ENCODE results near the gene MYH11.

The MYH11 gene

DNA sequence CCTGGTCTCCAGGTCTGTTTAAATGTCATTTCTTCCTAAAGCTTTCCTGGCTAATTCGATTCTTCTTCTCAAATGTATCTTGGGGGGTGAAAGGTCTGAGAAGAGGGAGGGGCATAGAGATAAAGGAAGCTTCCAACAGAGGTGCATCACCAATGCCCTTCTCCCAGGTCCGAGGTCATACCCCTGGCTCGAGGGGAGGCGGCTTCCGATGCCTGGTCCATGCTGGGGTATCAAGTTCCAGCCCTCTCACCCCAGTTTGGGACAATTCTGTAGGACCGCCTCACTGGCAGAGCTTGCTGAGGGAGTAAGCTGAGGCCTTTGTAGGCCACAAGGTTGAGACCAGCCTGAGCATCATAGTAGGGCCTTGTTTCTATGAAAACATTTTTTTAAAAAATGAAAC lies 41.8 kb upstream of the MYH11 start:
- no peak for DNase-seq (ENCODE audit: low read depth)
- TF ChIP-seq, protein P1, sequence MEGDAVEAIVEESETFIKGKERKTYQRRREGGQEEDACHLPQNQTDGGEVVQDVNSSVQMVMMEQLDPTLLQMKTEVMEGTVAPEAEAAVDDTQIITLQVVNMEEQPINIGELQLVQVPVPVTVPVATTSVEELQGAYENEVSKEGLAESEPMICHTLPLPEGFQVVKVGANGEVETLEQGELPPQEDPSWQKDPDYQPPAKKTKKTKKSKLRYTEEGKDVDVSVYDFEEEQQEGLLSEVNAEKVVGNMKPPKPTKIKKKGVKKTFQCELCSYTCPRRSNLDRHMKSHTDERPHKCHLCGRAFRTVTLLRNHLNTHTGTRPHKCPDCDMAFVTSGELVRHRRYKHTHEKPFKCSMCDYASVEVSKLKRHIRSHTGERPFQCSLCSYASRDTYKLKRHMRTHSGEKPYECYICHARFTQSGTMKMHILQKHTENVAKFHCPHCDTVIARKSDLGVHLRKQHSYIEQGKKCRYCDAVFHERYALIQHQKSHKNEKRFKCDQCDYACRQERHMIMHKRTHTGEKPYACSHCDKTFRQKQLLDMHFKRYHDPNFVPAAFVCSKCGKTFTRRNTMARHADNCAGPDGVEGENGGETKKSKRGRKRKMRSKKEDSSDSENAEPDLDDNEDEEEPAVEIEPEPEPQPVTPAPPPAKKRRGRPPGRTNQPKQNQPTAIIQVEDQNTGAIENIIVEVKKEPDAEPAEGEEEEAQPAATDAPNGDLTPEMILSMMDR (IDR thresholded peaks at IDR 0.05; ENCODE audit: control insufficient read depth, insufficient read depth, low read depth, low read length, missing control alignments): no peak
- no peak overlapping the region for H3K4me3 ChIP-seq (ENCODE audit: control insufficient read depth, low read depth, low read length)

DNA sequence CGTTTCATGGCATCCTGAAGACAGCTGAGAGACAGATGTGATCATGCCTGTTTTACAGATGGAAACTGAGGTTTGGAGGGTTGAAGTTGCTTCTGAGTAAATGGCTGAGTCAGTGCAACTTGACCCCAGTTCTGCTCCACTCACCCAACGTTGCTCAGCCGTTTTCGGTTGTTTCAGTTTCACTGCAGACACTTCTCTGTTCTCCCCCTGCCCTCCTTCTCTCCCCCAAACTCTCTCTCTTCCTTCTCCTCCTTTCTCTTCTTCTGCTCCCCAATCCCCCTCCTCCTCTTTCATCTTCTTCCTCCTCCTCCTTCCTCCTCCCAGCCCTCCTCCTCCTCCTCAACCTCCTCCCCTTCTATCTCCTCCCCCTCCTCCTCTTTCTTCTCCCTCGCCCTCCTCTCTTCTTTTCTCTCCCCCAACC lies 41.0 kb upstream of the MYH11 start:
- TF ChIP-seq, protein P1 (IDR thresholded peaks at IDR 0.05; ENCODE audit: control insufficient read depth, insufficient read depth, low read depth, low read length, missing control alignments): no peak
- peak overlapping the region; percentile 27 for H3K4me3 ChIP-seq (ENCODE audit: control insufficient read depth, low read depth, low read length)
- no peak for DNase-seq (ENCODE audit: low read depth)

DNA sequence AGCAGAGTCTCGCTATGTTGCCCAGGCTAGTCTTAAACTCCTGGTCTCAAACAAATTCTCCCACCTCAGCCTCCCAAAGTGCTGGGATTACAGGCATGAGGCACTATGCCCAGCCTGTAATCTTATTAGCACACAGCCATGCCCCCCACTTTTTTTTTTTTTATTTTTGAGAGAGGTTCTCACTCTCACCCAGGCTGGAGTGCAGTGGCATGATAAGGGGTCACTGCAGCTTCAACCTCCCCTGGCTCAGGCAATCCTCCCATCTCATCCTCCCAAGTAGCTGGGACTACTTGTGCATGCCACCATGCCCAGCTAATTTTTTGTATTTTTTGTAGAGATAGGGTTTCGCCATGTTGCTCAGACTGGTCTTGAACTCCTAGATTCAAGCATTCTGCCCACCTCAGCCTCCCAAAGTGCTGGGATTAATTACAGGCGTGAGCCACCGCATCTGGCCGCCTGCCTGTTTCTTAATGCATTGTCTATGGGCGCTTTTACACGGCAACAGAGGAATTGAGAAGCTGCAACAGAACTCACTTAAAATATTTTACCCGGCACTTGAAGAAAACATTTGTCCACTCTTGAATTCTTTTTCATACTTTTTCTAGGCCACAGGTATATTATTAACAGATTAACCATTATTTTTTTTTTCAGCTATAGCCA lies 40.4 kb upstream of the MYH11 start:
- TF ChIP-seq, protein P1 (IDR thresholded peaks at IDR 0.05; ENCODE audit: control insufficient read depth, insufficient read depth, low read depth, low read length, missing control alignments): no peak
- no peak overlapping the region for H3K4me3 ChIP-seq (ENCODE audit: control insufficient read depth, low read depth, low read length)
- no peak for DNase-seq (ENCODE audit: low read depth)

DNA sequence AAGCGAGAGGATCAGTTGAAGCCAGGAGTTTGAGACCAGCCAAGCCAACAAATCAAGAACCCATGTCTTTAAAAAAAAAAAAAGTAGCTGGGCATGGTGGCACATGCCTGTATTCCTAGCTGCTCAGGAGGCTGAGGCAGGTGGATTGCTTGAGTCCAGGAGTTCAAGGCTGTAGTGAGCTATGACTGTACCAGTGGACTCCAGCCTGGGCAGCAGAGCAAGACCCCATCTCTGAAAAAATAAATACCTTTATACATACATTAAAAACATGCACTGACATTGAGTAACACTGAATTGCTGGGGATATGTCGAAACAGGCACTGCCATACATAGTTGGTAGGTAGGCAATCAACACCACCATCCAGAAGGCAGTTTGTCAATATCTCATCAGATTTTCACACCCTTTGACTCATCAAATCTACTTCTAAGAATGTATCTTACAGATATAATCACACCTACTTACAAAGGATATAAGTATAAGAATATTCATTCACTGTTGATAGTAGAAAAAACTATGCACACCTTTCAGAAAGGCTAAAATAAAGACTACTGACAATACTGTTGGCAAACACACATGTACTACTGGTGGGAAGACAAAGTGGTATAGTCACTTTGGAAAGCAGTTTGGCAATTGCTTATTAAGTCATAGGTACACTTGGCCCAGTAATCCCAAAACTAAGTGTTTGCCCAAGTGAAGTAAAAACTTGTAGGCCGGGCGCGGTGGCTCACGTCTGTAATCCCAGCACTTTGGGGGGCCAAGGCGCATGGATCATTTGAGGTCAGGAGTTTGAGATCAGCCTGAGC lies 37.9 kb upstream of the MYH11 start:
- no peak overlapping the region for H3K4me3 ChIP-seq (ENCODE audit: control insufficient read depth, low read depth, low read length)
- TF ChIP-seq, protein P1 (IDR thresholded peaks at IDR 0.05; ENCODE audit: control insufficient read depth, insufficient read depth, low read depth, low read length, missing control alignments): no peak
- no peak for DNase-seq (ENCODE audit: low read depth)

DNA sequence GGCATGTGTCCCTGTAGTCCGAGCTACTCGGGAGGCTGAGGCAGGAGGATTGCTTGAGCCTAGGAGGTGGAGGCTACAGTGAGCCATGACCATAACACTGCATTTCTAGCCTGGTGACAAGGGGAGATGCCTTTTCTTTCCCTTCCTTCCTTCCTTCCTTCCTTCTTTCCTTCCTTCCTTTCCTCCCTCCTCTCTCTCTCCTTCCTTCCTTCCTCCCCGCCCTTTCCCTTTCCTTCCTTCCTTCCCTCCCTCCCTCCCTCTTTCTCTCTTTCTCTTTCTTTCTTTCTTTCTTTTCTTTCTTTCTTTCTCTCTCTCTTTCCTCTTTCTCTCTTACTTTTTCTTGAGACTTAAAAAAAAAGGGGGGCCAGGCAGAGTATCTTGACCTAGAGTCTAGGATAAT lies 34.7 kb upstream of the MYH11 start:
- H3K4me3 ChIP-seq (ENCODE audit: control insufficient read depth, low read depth, low read length): no peak overlapping the region
- TF ChIP-seq, protein P1 (IDR thresholded peaks at IDR 0.05; ENCODE audit: control insufficient read depth, insufficient read depth, low read depth, low read length, missing control alignments): no peak
- no peak for DNase-seq (ENCODE audit: low read depth)

DNA sequence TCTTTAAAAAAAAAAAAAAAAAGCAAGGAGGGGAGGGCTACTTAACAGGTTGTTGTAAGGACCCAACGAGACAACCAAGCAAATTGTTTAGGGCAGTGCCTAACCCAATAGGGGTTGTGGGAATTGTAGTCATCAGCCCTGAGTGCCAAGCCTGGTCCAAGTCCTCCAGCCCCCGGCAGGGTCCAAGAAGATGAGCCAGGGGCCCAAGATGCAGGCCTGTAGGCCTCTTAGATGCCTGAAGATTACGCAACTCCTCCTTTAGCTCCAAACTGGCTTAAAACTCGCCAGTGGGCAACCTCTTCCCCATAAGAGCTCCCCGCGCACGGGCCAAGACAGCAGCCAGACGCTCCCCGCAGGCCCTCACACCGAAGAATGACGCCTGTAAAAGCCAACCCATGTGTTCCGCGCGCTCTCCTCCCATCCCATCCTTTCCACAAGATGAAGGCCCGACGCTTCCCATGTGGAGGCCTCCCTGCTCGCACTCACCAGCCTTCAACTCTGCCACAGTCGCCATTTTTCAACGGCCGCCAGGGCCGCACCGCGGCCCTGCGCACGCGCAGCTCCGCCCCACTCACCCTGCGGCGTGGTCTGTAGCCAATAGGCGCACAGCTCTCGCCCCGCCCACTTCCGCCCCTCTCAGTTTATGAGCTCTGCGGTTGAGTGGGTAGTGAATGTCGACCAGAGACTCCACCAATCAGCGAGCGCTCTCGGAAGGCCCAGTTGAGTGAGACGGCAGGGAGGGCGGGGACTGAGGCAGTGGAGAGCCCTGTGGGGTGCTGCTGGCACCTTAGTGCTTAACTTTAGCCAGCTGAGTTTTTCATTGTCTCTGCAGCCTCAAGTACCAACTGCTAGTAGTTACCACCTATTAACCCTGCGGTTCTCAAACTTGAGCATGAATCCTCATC lies 31.5 kb upstream of the MYH11 start, which contains the start of gene CEP20:
Gene CEP20 (minus strand): TSS at position 532 of the 905 bp plus-strand sequence. CDS start 18 bp downstream, at position 514.
- DNase-seq (ENCODE audit: low read depth): peak; percentile 96
- H3K4me3 ChIP-seq (ENCODE audit: control insufficient read depth, low read depth, low read length): peak within 1 kb of the TSS; percentile 97
- TF ChIP-seq, protein P1 (IDR thresholded peaks at IDR 0.05; ENCODE audit: control insufficient read depth, insufficient read depth, low read depth, low read length, missing control alignments): peak; percentile 4

Measured in AG09309 (cell line).